GM12891 (cell line): ENCODE measurements around the gene FAM168A.

Source experiments
- DNase-seq: peaks from one replicate; pipeline ENCODE4 v3.0.0; 2011; ENCODE audit warnings: low spot score; ENCODE audit not compliant: insufficient read length
- FAIRE-seq: peaks from 2 replicates; lab custom pipeline; 2011; peaks lifted over from hg19 to GRCh38; lab: Jason Lieb, UNC
- PAX5 ChIP-seq: IDR thresholded peaks from 2 replicates; pipeline ENCODE4 v1.6.1; 2011; ENCODE audit warnings: low read length, moderate library complexity, mild to moderate bottlenecking; ENCODE audit not compliant: insufficient read depth, severe bottlenecking
- POLR2A ChIP-seq: IDR thresholded peaks from 2 replicates; pipeline ENCODE4 v1.6.1; 2011; ENCODE audit warnings: low read depth, low read length, control low read depth
- POLR2AphosphoS5 ChIP-seq: IDR thresholded peaks from 2 replicates; pipeline ENCODE4 v1.6.1; 2011; ENCODE audit warnings: low read depth, low read length, control low read depth
- POU2F2 ChIP-seq: IDR thresholded peaks from 2 replicates; pipeline ENCODE4 v1.6.1; 2011; ENCODE audit warnings: low read depth, mild to moderate bottlenecking, control low read depth, low read length, moderate library complexity
- SPI1 ChIP-seq: IDR thresholded peaks from 2 replicates; pipeline ENCODE4 v1.6.1; 2011; ENCODE audit warnings: low read depth, low read length, control low read depth
- TAF1 ChIP-seq: IDR thresholded peaks from 2 replicates; pipeline ENCODE4 v1.6.1; 2011; ENCODE audit warnings: low read depth, low read length, control low read depth

Gene FAM168A

GRCh38 chr11:73383249-73384124 is 214.4 kb downstream of the FAM168A start:
- TF ChIP-seq POU2F2: peak; percentile 80; the same call in 1 of the 2 replicates
- TF ChIP-seq PAX5: no peak
- TF ChIP-seq TAF1: no peak
- TF ChIP-seq SPI1: no peak
- peak; percentile 54 for FAIRE-seq
- no peak for DNase-seq

- DNase-seq (no peak), FAIRE-seq (no peak)
- no peak for TF ChIP-seq SPI1
- no peak for TF ChIP-seq PAX5
- no peak; the same call in 1 of the 2 replicates for TF ChIP-seq POLR2AphosphoS5
- no peak for TF ChIP-seq TAF1
- no peak for TF ChIP-seq POU2F2
- TF ChIP-seq POLR2A: no peak
Observed at GRCh38 chr11:73382747-73383146, 215.2 kb downstream of the FAM168A start.

- no peak for DNase-seq
- no peak for FAIRE-seq
- TF ChIP-seq TAF1: no peak
- no peak for TF ChIP-seq SPI1
- TF ChIP-seq POLR2AphosphoS5: no peak
- no peak for TF ChIP-seq PAX5
- TF ChIP-seq POLR2A: no peak
- TF ChIP-seq POU2F2: no peak
Observed at GRCh38 chr11:73382183-73382582, 215.7 kb downstream of the FAM168A start.

GRCh38 chr11:73381589-73381988 is 216.3 kb downstream of the FAM168A start:
- TF ChIP-seq POLR2AphosphoS5 (no peak), POLR2A (no peak), TAF1 (no peak), POU2F2 (no peak)
- FAIRE-seq: no peak
- no peak for DNase-seq

GRCh38 chr11:73380897-73381410 is 217.0 kb downstream of the FAM168A start:
- DNase-seq (no peak), FAIRE-seq (no peak)
- TF ChIP-seq PAX5: no peak
- TF ChIP-seq POLR2AphosphoS5: no peak
- TF ChIP-seq POU2F2: no peak
- TF ChIP-seq POLR2A: no peak
- no peak for TF ChIP-seq SPI1
- no peak for TF ChIP-seq TAF1

GRCh38 chr11:73380331-73380730 is 217.6 kb downstream of the FAM168A start:
- FAIRE-seq: no peak

GRCh38 chr11:73379189-73379880 is 218.6 kb downstream of the FAM168A start:
- no peak for DNase-seq

More at GRCh38 chr11:73380331-73380730, 217.6 kb downstream of the FAM168A start:
- DNase-seq: no peak
- TF ChIP-seq POU2F2: 0 out of 2 replicates have a peak, but pooled peaks have one; percentile 16
- TF ChIP-seq TAF1: no peak

GRCh38 chr11:73376803-73377629 is 220.9 kb downstream of the FAM168A start:
- DNase-seq (peak; percentile 76), FAIRE-seq (peak; percentile 99)

More at GRCh38 chr11:73379189-73379880, 218.6 kb downstream of the FAM168A start:
- TF ChIP-seq POLR2AphosphoS5 (no peak), TAF1 (no peak), PAX5 (no peak), POLR2A (no peak), POU2F2 (no peak), SPI1 (no peak)
- no peak for FAIRE-seq

GRCh38 chr11:73376160-73376802 is 221.6 kb downstream of the FAM168A start, which contains the start of gene RELT:
RELT (plus strand) TSS chr11:73376399; CDS start chr11:73389137, 12,738 bp downstream.
- FAIRE-seq (peak; percentile 100), DNase-seq (peak; percentile 99)
- TF ChIP-seq POLR2A: peak; percentile 96
- TF ChIP-seq SPI1: no peak
- TF ChIP-seq POU2F2: peak; percentile 82; the same call in 1 of the 2 replicates
- no peak for TF ChIP-seq PAX5
- peak; percentile 88 for TF ChIP-seq TAF1
- peak; percentile 91 for TF ChIP-seq POLR2AphosphoS5

More at GRCh38 chr11:73376803-73377629, 220.9 kb downstream of the FAM168A start:
- TF ChIP-seq PAX5 (no peak), POU2F2 (peak; percentile 70), TAF1 (peak; percentile 75), POLR2AphosphoS5 (peak; percentile 86), POLR2A (peak; percentile 88), SPI1 (0 out of 2 replicates have a peak, but pooled peaks have one; percentile 7)
